Activated T-helper 1 cell treated with anti-CD3 and anti-CD28 coated beads, Interleukin-2, amount 50 U/mL, for 16 hours (primary cell): ENCODE results near the gene METTL17.
"Not testable (repeated sequence)": the region's sequence is repeated elsewhere in the genome, so short reads cannot be mapped to it uniquely, and the experiment has no call there.

Experiments used
- DNase-seq, 2 donors: peaks; one replicate each; pipeline ENCODE4 v3.0.0-alpha.2; 2020; ENCODE audit warnings: low read depth in 1 of 2, low spot score in 1 of 2

METTL17 gene

GRCh38 chr14:20996521-20996920 is 6.7 kb downstream of the METTL17 start:
- DNase-seq, result no peak

- no peak for DNase-seq
These were observed 7.3 kb downstream of the METTL17 start for GRCh38 chr14:20997115-20997514.

- no peak for DNase-seq
These were observed 7.8 kb downstream of the METTL17 start for GRCh38 chr14:20997564-20997963.

GRCh38 chr14:20998139-20998538 is 8.4 kb downstream of the METTL17 start:
- no peak for DNase-seq

- no peak for DNase-seq
These were observed 9.0 kb downstream of the METTL17 start, which contains the start of gene SLC39A2 for GRCh38 chr14:20998674-20999366. Gene SLC39A2 (plus strand): TSS chr14:20999293. CDS start chr14:20999447, 154 bp downstream.

- DNase-seq, result no peak
These were observed 9.8 kb downstream of the METTL17 start for GRCh38 chr14:20999591-20999990.

- no peak for DNase-seq
These were observed 11.4 kb downstream of the METTL17 start for GRCh38 chr14:21001218-21001617.

GRCh38 chr14:21003788-21004346 is 14.1 kb downstream of the METTL17 start:
- no peak for DNase-seq

GRCh38 chr14:21009721-21010120 is 19.9 kb downstream of the METTL17 start:
- DNase-seq, result not testable (repeated sequence)

GRCh38 chr14:21011136-21011535 is 21.4 kb downstream of the METTL17 start:
- no peak for DNase-seq

GRCh38 chr14:21014761-21015190 is 25.0 kb downstream of the METTL17 start:
- peak; percentile 64 to 69 for DNase-seq

- DNase-seq, result no peak
These were observed 25.5 kb downstream of the METTL17 start for GRCh38 chr14:21015312-21015711.

- DNase-seq, result no peak
These were observed 26.8 kb downstream of the METTL17 start for GRCh38 chr14:21016413-21017190.

GRCh38 chr14:21017528-21018245 is 27.9 kb downstream of the METTL17 start:
- DNase-seq, result no peak

- no peak for DNase-seq
These were observed 28.5 kb downstream of the METTL17 start for GRCh38 chr14:21018286-21018685.

GRCh38 chr14:21018781-21019180 is 29.0 kb downstream of the METTL17 start:
- DNase-seq, result no peak

- DNase-seq, result no peak
These were observed 29.6 kb downstream of the METTL17 start for GRCh38 chr14:21019366-21019765.

GRCh38 chr14:21020977-21021545 is 31.3 kb downstream of the METTL17 start:
- no peak for DNase-seq

- DNase-seq, result no peak
These were observed 32.9 kb downstream of the METTL17 start for GRCh38 chr14:21022686-21023085.

GRCh38 chr14:21023174-21023573 is 33.4 kb downstream of the METTL17 start:
- no peak for DNase-seq
